ENCODE measurements around the gene NRCAM.

GRCh38 chr7:108263425-108263824 is 192.8 kb downstream of the NRCAM start:
- no peak for TF ChIP-seq TEAD4 (IDR thresholded peaks at IDR 0.05; ENCODE audit: low read depth, low read length)
- TF ChIP-seq YY1 (IDR thresholded peaks at IDR 0.05; ENCODE audit: low read depth, low read length), result no peak
- no peak for TF ChIP-seq GTF2F1 (IDR thresholded peaks at IDR 0.05; ENCODE audit: borderline replicate concordance, low read depth, low read length)
- no peak for TF ChIP-seq CHD1 (IDR thresholded peaks at IDR 0.05; ENCODE audit: low read depth, low read length)
- no peak for TF ChIP-seq BRCA1 (IDR thresholded peaks at IDR 0.05; ENCODE audit: low read depth, low read length)
- TF ChIP-seq JUND (IDR thresholded peaks at IDR 0.05; ENCODE audit: low read length), result no peak
- no peak for TF ChIP-seq POLR2A (IDR thresholded peaks at IDR 0.05; ENCODE audit: control extremely low read depth in 1 of 2, low read depth in 2 of 2, low read length in 2 of 2)

All from H1 (cell line).